Amniotic epithelial cell (primary cell): ENCODE measurements around the gene TTN.
A peak's percentile ranks its signal among the peaks of the same experiment; 100 is the strongest.

Experiments used
- DNase-seq: peaks from one replicate; pipeline ENCODE4 v3.0.0-alpha.2; 2010; ENCODE audit warnings: low read depth

Gene TTN

GRCh38 chr2:178650554-178650953 lies 156.7 kb downstream of the TTN start:
- DNase-seq = no peak

- no peak for DNase-seq
Measured at GRCh38 chr2:178644919-178645318, 162.3 kb downstream of the TTN start.

GRCh38 chr2:178641498-178641897 lies 165.7 kb downstream of the TTN start:
- no peak for DNase-seq

GRCh38 chr2:178635897-178636296 lies 171.3 kb downstream of the TTN start:
- no peak for DNase-seq

- DNase-seq = no peak
Measured at GRCh38 chr2:178632729-178633128, 174.5 kb downstream of the TTN start.

- DNase-seq = no peak
Measured at GRCh38 chr2:178630581-178630980, 176.6 kb downstream of the TTN start.

- DNase-seq = peak; percentile 1
Measured at GRCh38 chr2:178629463-178629862, 177.8 kb downstream of the TTN start.

GRCh38 chr2:178628605-178629004 lies 178.6 kb downstream of the TTN start:
- peak; percentile 53 for DNase-seq

GRCh38 chr2:178627401-178627800 lies 179.8 kb downstream of the TTN start:
- no peak for DNase-seq

GRCh38 chr2:178615969-178616368 lies 191.3 kb downstream of the TTN start:
- DNase-seq = no peak

GRCh38 chr2:178602901-178603300 lies 204.3 kb downstream of the TTN start:
- no peak for DNase-seq

GRCh38 chr2:178592655-178593054 lies 214.6 kb downstream of the TTN start:
- no peak for DNase-seq

- DNase-seq = no peak
Measured at GRCh38 chr2:178589335-178589734, 217.9 kb downstream of the TTN start.

GRCh38 chr2:178584666-178585065 lies 222.6 kb downstream of the TTN start:
- no peak for DNase-seq

GRCh38 chr2:178579006-178579405 lies 228.2 kb downstream of the TTN start:
- no peak for DNase-seq

GRCh38 chr2:178574789-178575188 lies 232.4 kb downstream of the TTN start:
- no peak for DNase-seq

GRCh38 chr2:178568227-178568626 lies 239.0 kb downstream of the TTN start:
- DNase-seq = no peak

- peak; percentile 80 for DNase-seq
Measured at GRCh38 chr2:178553047-178553446, 254.2 kb downstream of the TTN start.

GRCh38 chr2:178550352-178550751 lies 256.9 kb downstream of the TTN start:
- DNase-seq = no peak

- DNase-seq = no peak
Measured at GRCh38 chr2:178542569-178542968, 264.7 kb downstream of the TTN start.

GRCh38 chr2:178542161-178542560 lies 265.1 kb downstream of the TTN start:
- DNase-seq = no peak

- no peak for DNase-seq
Measured at GRCh38 chr2:178536037-178536436, 271.2 kb downstream of the TTN start.

GRCh38 chr2:178531168-178531567 lies 276.1 kb downstream of the TTN start:
- DNase-seq = no peak

- DNase-seq = peak; percentile 44
Measured at GRCh38 chr2:178530625-178531142, 276.5 kb downstream of the TTN start.

- no peak for DNase-seq
Measured at GRCh38 chr2:178530131-178530530, 277.1 kb downstream of the TTN start.
